ENCODE data around the gene PTPRG. TPM values are rescaled to one million over a fixed set of nuclear protein-coding genes. Genes with fewer than 3 reads are reported as not detected.

Gene PTPRG
- polyA plus RNA-seq, 3 donors = 78.2 to 84.6 (median 83.3) TPM

GRCh38 chr3:61582846-61583245 lies 21.5 kb downstream of the PTPRG start:
- no peak for DNase-seq

GRCh38 chr3:61583890-61584875 lies 22.8 kb downstream of the PTPRG start:
- no peak for DNase-seq

DNA sequence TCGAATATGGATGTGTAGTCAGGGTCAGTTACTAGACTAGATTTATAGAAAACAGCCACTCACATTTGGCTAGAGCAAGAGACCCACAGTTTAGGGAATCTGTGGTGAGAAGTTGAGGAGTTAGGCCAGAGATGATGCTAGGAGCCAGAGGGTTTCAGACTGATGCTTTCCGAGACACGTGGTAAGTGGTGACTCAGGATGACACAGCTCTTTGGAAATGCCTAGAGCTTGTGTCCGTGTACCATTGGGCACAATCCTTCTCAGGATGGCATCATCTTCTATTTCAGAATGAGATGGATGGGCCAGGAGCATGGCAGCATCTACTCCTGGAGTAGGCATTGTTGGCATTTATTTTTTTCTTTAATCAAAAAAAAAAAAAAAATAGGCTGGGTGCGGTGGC lies 28.5 kb downstream of the PTPRG start:
- DNase-seq = no peak

DNA sequence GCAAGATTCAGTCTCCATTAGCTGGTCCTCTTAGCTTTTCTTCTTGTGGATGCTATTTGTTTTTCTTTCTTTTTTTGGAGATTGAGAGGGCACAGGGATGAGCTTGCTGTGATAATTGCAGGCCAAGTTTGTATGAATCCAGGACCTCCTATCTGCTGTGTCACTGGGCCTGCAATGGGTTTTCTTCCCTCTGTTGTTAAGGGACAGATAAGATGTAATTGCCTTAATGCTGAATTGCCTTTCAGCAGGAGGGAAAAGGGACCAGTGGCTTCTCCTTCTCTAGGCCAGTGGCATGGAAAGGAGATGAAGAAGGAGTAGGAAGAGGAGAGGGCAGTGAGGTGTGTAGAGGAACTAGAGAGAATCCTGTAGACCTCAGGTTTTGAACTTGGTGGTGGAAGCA lies 29.9 kb downstream of the PTPRG start:
- no peak for DNase-seq

DNA sequence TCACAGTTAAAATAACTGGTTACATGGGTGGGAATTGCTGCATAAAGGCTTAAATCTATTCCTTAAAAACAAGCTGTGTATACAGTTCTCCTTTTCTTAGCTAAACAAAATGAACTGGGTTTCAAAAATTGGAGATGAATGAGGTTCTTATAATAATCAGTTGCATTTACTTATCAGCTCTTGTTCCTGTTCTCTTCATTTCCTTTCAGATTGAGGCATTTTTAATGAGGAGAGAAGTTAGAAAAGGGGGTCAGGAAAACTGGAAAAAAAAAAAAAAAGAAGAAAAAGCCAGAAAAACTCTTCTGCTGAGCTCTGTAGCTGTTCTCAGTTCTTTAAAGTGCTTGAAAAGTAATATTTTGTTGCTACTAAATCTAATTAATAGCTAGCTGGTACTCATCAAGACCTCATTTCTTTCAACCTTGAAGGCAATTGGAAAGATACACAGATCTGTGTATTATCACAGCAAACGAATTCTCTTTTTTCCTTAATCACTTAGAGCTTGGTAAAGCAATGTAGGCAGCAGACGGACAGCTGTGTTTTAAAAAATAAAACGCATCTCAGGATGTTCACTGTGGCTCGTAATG lies 32.2 kb downstream of the PTPRG start:
- no peak for DNase-seq

GRCh38 chr3:61594144-61594963 lies 33.0 kb downstream of the PTPRG start:
- no peak for DNase-seq

- no peak for DNase-seq
Observed at GRCh38 chr3:61594964-61595285, 33.6 kb downstream of the PTPRG start.

DNA sequence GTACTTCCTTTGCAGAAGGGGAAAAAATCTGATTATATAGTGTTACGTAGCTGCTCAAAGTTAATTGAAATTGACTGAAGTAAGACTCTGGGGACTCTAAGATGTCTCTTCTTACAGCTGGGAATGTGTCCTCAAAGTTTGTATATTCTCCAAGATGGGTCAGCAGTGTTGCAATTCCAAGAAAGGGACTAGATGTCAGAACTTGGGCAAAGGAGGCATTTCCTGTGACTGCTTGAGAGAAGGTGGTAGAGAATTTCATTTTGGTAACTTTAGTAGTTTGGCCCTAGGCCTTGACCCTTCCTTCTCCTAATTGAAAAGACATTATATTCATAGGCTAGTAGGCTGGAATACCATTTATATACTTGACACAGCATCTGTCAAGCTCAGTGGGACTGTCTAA lies 33.9 kb downstream of the PTPRG start:
- DNase-seq = no peak

- no peak for DNase-seq
Observed at GRCh38 chr3:61595826-61596225, 34.5 kb downstream of the PTPRG start.

- no peak for DNase-seq
Observed at GRCh38 chr3:61597906-61598305, 36.5 kb downstream of the PTPRG start.

- no peak for DNase-seq
Observed at GRCh38 chr3:61600195-61600594, 38.8 kb downstream of the PTPRG start.

DNA sequence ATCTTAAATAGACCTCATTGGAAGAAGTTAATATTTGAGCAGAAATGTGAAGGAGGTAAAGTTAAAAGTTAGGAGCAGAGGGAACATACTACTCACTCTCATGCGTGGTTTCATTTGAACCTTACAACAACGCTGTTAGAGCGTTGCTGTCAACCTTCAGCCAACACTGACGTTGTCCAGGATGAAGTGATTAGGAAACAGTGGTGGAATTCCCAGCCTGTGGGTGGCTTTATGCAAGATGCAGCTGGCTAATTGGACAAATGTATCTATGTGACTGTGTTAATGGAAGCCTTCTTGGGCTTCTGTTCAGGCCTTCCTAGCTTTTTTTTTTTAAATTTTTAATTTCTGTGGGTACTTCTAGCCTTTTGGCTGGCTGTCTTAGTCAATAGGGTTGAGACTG lies 40.5 kb downstream of the PTPRG start:
- DNase-seq = no peak

GRCh38 chr3:61602466-61602865 lies 41.1 kb downstream of the PTPRG start:
- no peak for DNase-seq

- DNase-seq = no peak
Observed at GRCh38 chr3:61605589-61606175, 44.3 kb downstream of the PTPRG start.

- no peak for DNase-seq
Observed at GRCh38 chr3:61606196-61606595, 44.8 kb downstream of the PTPRG start.

- DNase-seq = no peak
Observed at GRCh38 chr3:61608072-61608471, 46.7 kb downstream of the PTPRG start.

DNA sequence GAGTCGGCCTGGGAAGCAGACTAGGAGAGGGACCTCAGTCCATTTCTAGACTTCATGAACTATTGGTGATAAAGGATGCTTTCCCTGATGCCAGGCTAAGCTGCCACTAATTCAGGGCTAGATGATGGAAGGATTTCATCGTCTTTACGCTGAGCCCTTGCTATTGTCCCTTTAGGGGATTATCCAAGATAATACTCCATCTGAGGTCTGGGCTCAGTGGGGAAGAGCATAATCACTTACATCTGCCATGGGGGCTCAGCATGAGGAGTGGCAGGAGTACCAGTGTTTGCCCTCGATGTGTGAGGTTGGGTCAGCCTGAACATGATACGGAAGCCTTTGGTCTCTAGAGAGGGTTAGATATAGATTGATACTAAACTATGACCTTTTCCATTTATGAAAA lies 47.3 kb downstream of the PTPRG start:
- no peak for DNase-seq

DNA sequence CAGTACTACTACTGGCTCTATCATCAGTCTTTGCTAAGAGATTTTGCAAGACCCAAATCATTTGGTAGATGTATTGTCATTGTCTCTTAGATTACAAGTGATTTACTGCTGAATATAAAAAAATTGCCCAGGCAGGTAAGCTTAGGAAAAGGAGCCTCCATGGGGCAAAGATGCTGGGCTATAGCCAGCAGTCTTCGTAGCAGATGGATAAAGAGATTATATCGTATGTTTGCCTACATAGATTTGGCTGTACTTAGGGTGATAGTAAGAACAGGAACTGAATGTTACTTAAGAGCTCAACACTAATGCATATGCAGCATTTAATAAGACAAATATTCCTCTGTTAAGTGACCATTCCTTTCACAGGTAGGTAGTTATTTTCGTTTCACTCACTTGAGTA lies 48.9 kb downstream of the PTPRG start:
- DNase-seq = no peak

- no peak for DNase-seq
Observed at GRCh38 chr3:61612211-61613194, 51.1 kb downstream of the PTPRG start.

DNA sequence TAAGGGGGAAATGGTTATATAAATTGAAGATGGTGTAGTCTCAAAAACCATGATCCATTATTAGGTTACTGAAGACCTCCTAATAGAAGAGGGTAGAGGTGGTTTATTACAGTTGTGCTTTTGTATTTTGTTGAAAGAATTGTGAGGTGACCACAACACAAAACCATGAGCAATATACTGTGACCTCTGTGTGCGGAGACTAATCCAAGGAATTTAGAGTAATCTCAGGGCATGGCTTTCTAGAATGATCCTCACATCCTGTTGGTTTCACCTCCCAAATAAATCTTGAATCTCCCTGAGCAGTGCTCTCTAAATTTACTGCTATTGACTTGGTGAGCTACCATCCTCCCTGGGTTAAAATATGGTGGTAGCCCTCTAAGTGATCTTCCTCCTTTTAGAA lies 52.3 kb downstream of the PTPRG start:
- no peak for DNase-seq

GRCh38 chr3:61615643-61616042 lies 54.3 kb downstream of the PTPRG start:
- no peak for DNase-seq
